Activated naive CD4-positive, alpha-beta T cell treated with anti-CD3 and anti-CD28 coated beads, Interleukin-2, amount 50 U/mL, for 24 hours (primary cell): ENCODE measurements around the gene JOSD1.
A peak's percentile ranks its signal among the peaks of the same experiment; 100 is the strongest.

Experiments used
- H3K27ac Mint-ChIP-seq: one replicate; pipeline ENCODE4 v1.8.0; 2021; ENCODE audit warnings: mild to moderate bottlenecking, mixed read lengths
- H3K27me3 Mint-ChIP-seq: one replicate; pipeline ENCODE4 v1.8.0; 2021; ENCODE audit warnings: mixed read lengths
- H3K36me3 Mint-ChIP-seq: one replicate; pipeline ENCODE4 v1.8.0; 2021; ENCODE audit warnings: mixed read lengths
- H3K4me1 Mint-ChIP-seq: one replicate; pipeline ENCODE4 v1.8.0; 2021; ENCODE audit warnings: mixed read lengths
- H3K4me3 Mint-ChIP-seq: one replicate; pipeline ENCODE4 v1.8.0; 2021; ENCODE audit warnings: mild to moderate bottlenecking, mixed read lengths
- H3K9me3 Mint-ChIP-seq: one replicate; pipeline ENCODE4 v1.8.0; 2021; ENCODE audit warnings: mixed read lengths

JOSD1 gene

DNA sequence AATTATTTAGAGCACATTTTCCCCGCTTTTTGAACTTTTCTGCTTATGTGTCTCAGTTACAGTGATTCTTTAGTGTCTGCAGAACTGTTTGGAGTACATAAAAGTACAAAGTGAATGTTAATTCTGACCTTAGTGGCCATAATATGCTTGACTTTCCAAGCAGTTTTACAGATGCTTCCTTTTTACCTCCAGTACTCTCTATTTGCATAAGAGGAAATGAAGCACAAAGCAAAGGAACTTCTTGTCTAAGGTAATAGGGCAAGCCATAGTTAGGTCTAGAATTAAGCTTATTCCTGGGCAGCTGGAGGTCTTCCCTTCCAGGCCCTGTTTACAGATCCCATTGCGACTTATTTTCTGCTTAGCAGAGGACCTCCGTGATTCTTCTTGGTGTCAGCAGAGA, 8.6 kb upstream of the JOSD1 start:
- no peaks in the 10 kb centered on the region for H3K27me3 Mint-ChIP-seq
- peak overlapping the region; percentile 38 for H3K4me3 Mint-ChIP-seq
- H3K36me3 Mint-ChIP-seq = peaks cover 7% of the 10 kb centered on the region
- H3K9me3 Mint-ChIP-seq = no peaks in the 10 kb centered on the region
- H3K27ac Mint-ChIP-seq = no peak overlapping the region
- H3K4me1 Mint-ChIP-seq = peaks cover 84% of the 10 kb centered on the region

DNA sequence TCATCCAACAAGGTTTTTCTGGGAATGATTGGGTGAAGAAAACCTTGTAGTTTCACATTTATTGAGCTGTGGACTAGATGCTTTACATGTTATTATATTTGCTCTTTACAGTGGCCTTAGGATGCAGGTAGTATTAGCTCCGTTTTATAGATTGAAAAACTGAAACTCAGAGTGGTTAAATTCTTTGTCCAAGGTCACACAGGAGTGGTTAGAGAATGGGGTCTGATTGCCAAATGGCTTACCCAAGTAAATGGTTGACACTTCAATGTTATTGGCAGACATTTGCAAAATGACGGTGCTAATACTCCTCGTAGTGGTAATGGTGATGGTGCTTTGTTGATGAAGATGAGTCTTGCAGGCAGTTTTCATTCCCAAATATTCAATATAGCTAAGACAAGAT, 7.2 kb upstream of the JOSD1 start:
- H3K4me1 Mint-ChIP-seq = peaks cover 77% of the 10 kb centered on the region
- no peaks in the 10 kb centered on the region for H3K27me3 Mint-ChIP-seq
- peak overlapping the region; percentile 3 for H3K27ac Mint-ChIP-seq
- H3K9me3 Mint-ChIP-seq = no peaks in the 10 kb centered on the region
- peak overlapping the region; percentile 93 for H3K4me3 Mint-ChIP-seq
- peaks cover 6% of the 10 kb centered on the region for H3K36me3 Mint-ChIP-seq

GRCh38 chr22:38707346-38707745, 6.6 kb upstream of the JOSD1 start:
- peak overlapping the region; percentile 93 for H3K4me3 Mint-ChIP-seq
- peaks cover 71% of the 10 kb centered on the region for H3K4me1 Mint-ChIP-seq
- no peaks in the 10 kb centered on the region for H3K27me3 Mint-ChIP-seq
- peaks cover 4% of the 10 kb centered on the region for H3K36me3 Mint-ChIP-seq
- H3K9me3 Mint-ChIP-seq = no peaks in the 10 kb centered on the region
- H3K27ac Mint-ChIP-seq = peak overlapping the region; percentile 43

- H3K36me3 Mint-ChIP-seq = peaks cover 2% of the 10 kb centered on the region
- H3K27ac Mint-ChIP-seq = peak overlapping the region; percentile 89
Measured at GRCh38 chr22:38706901-38707195, 6.1 kb upstream of the JOSD1 start.

GRCh38 chr22:38706101-38706900, 5.6 kb upstream of the JOSD1 start:
- Mint-ChIP-seq H3K36me3 (peaks cover 2% of the 10 kb centered on the region), H3K4me1 (peaks cover 68% of the 10 kb centered on the region), H3K9me3 (no peaks in the 10 kb centered on the region), H3K4me3 (peak overlapping the region; percentile 93), H3K27me3 (no peaks in the 10 kb centered on the region), H3K27ac (peak overlapping the region; percentile 89)

More at GRCh38 chr22:38706901-38707195, 6.1 kb upstream of the JOSD1 start:
- Mint-ChIP-seq H3K4me3 (peak overlapping the region; percentile 93), H3K9me3 (no peaks in the 10 kb centered on the region), H3K27me3 (no peaks in the 10 kb centered on the region), H3K4me1 (peaks cover 67% of the 10 kb centered on the region)

GRCh38 chr22:38705235-38706100, 4.7 kb upstream of the JOSD1 start, which contains the start of gene GTPBP1:
TSS of gene GTPBP1 (plus strand) at chr22:38705944. CDS start at chr22:38705956, 12 bp downstream.
- H3K4me3 Mint-ChIP-seq = peak within 1 kb of the TSS; percentile 93
- peak within 1 kb of the TSS; percentile 89 for H3K27ac Mint-ChIP-seq
- no peaks in the 10 kb centered on the region for H3K27me3 Mint-ChIP-seq
- peaks cover 60% of the 10 kb centered on the region for H3K4me1 Mint-ChIP-seq
- H3K36me3 Mint-ChIP-seq = peaks cover 2% of the 10 kb centered on the region
- H3K9me3 Mint-ChIP-seq = no peaks in the 10 kb centered on the region

- Mint-ChIP-seq H3K4me3 (peak overlapping the region; percentile 83), H3K4me1 (peaks cover 59% of the 10 kb centered on the region), H3K9me3 (no peaks in the 10 kb centered on the region), H3K36me3 (no peaks in the 10 kb centered on the region), H3K27ac (peak overlapping the region; percentile 88), H3K27me3 (no peaks in the 10 kb centered on the region)
Measured at GRCh38 chr22:38704654-38705234, 4.0 kb upstream of the JOSD1 start.

DNA sequence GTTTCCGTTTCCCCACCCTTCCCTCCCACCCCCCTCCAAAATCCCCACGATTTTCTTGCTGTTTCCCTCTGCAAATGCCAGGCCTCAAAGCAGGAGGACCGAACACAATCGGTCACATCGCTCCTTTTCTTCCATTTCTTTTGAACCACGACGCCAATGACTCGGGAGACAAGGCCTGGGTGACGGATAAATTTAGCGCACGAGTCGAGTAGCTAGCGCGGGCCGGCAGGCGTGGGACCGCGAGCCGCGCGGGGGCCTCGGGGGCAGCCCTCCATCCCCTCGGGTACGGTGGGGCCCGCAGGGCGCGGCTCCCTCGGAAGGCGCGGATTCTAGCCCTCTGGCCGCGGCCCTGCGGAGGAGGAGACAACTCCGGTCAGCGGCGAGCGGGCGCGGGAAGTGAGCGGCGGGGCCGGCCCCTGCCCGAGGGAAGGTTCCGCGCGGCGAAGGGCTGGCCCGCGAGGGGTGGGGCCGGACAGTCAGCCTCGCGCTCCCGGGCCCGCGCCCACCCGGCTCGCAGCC, 414 bp downstream of the JOSD1 start:
- H3K36me3 Mint-ChIP-seq = peaks cover 4% of the 10 kb centered on the region
- H3K27ac Mint-ChIP-seq = peak overlapping the region; percentile 97
- peaks cover 67% of the 10 kb centered on the region for H3K4me1 Mint-ChIP-seq
- peak overlapping the region; percentile 93 for H3K4me3 Mint-ChIP-seq
- no peaks in the 10 kb centered on the region for H3K27me3 Mint-ChIP-seq
- no peaks in the 10 kb centered on the region for H3K9me3 Mint-ChIP-seq

- H3K9me3 Mint-ChIP-seq = no peaks in the 10 kb centered on the region
- peak overlapping the region; percentile 93 for H3K4me3 Mint-ChIP-seq
- peaks cover 8% of the 10 kb centered on the region for H3K36me3 Mint-ChIP-seq
- peaks cover 67% of the 10 kb centered on the region for H3K4me1 Mint-ChIP-seq
- H3K27me3 Mint-ChIP-seq = no peaks in the 10 kb centered on the region
- H3K27ac Mint-ChIP-seq = peak overlapping the region; percentile 97
Measured at GRCh38 chr22:38699784-38700183, 959 bp downstream of the JOSD1 start.

DNA sequence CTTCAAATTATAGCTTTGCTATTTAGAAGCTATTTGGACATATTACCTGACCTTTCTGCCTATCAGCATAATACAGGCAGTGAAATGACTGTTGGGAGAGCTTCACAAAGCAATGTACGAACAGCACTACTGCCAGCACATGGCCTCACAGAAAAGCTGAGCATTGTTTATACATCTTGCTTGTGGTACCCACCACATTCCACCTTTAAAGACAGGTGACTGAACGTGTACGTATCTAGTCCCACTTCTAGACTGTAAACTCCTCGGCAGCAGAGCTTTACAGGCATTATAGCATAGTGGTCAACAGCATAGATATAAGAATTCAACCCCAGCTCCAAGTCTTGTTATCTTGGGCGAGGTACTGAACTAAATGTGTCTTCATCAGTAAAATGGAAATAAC, 1.6 kb downstream of the JOSD1 start:
- H3K4me3 Mint-ChIP-seq = peak overlapping the region; percentile 93
- H3K9me3 Mint-ChIP-seq = no peaks in the 10 kb centered on the region
- peaks cover 69% of the 10 kb centered on the region for H3K4me1 Mint-ChIP-seq
- H3K27ac Mint-ChIP-seq = peak overlapping the region; percentile 97
- H3K27me3 Mint-ChIP-seq = no peaks in the 10 kb centered on the region
- H3K36me3 Mint-ChIP-seq = peaks cover 8% of the 10 kb centered on the region

DNA sequence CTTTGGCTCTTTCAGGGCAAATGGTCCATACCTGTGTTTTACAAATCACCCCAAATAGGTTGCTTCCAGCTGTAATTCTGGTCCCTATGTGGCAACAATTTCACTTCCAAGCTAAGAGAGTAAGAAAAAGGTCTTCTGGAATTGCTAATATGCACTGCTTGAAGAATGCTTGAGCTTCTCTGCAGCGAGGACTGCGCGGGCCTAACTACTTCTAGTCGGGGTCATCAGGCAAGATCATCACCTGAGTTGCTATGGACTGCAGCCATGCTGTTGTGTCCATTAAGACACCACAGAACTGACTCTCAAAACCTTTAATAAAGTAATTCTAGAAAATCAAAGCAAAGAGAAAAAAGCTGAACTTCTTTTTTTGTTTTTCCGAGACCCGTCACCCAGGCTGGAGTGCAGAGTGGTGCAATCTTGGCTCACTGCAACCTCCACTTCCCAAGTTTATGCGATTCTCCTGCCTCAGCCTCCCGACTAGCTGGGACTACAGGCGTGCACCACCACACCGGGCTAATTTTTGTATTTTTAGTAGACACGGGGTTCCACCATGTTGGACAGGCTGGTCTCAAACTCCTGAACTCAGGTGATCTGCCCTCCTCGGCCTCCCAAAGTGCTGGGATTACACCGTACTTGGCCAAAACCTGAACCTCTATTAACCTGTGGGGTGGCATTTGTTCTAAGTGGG, 2.2 kb downstream of the JOSD1 start:
- Mint-ChIP-seq H3K27me3 (no peaks in the 10 kb centered on the region), H3K36me3 (peaks cover 8% of the 10 kb centered on the region), H3K4me1 (peaks cover 68% of the 10 kb centered on the region), H3K27ac (peak overlapping the region; percentile 97), H3K9me3 (no peaks in the 10 kb centered on the region), H3K4me3 (peak overlapping the region; percentile 93)

DNA sequence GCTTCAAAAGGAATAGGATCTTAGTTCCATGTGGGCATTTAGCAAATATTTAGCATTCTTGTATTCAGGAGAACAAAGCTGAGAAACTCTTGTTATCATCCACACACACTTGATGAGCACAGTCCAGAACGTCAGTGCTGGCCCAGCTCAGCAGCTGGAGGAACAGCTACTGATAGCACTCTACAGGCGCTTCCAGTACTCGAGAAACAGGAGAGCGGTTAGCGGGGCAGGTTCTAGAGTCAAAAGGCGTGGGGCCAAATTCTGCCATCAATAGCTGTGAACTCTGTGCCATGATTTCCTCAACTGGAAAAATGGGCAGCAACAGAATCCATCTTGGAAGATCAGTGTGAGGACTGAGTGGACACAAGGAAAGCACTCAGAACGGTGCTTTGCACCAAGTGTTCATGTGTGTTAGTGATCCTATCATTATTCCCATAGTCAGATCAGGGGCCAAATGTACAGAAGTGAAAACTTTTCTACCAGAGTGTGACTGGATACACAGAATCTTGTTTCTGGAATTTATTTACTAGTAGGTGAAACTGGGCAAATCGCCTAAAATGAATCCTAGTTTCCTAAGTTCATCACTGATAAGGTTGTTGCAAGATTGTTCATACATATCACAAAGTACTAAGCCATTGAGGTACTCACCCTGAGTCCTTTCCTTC, 3.2 kb downstream of the JOSD1 start:
- Mint-ChIP-seq H3K9me3 (no peaks in the 10 kb centered on the region), H3K4me1 (peaks cover 74% of the 10 kb centered on the region), H3K36me3 (peaks cover 10% of the 10 kb centered on the region), H3K27ac (peak overlapping the region; percentile 87), H3K4me3 (peak overlapping the region; percentile 93), H3K27me3 (no peaks in the 10 kb centered on the region)

GRCh38 chr22:38696606-38697424, 3.9 kb downstream of the JOSD1 start:
- H3K36me3 Mint-ChIP-seq = peaks cover 10% of the 10 kb centered on the region
- H3K4me3 Mint-ChIP-seq = peak overlapping the region; percentile 93
- peak overlapping the region; percentile 87 for H3K27ac Mint-ChIP-seq
- no peaks in the 10 kb centered on the region for H3K27me3 Mint-ChIP-seq
- no peaks in the 10 kb centered on the region for H3K9me3 Mint-ChIP-seq
- peaks cover 78% of the 10 kb centered on the region for H3K4me1 Mint-ChIP-seq

GRCh38 chr22:38694940-38695339, 5.8 kb downstream of the JOSD1 start:
- Mint-ChIP-seq H3K36me3 (peaks cover 12% of the 10 kb centered on the region), H3K9me3 (no peaks in the 10 kb centered on the region), H3K27ac (peak overlapping the region; percentile 83), H3K4me3 (no peak overlapping the region), H3K4me1 (peaks cover 75% of the 10 kb centered on the region), H3K27me3 (no peaks in the 10 kb centered on the region)
